HuH-7.5 (cell line): ENCODE measurements around the gene PSME1.

ENCODE experiments used
- DNase-seq: peaks from one replicate; pipeline ENCODE4 v3.0.0; 2011; ENCODE audit warnings: low spot score

The PSME1 gene

DNA sequence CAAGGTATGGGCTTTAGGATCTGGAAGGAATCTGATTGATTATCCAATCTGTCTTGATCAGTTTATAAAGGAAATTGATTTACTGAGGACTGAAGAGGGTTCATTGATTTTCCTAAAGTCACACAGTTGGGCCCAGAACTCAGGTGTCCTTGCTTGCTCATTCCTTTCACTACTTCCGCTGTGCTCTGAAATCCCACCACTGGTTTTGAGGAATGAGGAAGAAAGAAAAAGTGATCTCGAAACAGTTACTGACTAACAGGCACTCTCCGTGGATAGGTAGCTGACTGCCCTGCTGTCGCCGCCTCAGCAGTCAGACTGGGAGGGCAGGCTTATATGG, 5.6 kb upstream of the PSME1 start, which contains the start of gene FITM1:
TSS of gene FITM1 (plus strand) at position 280 of the 337 bp plus-strand sequence. CDS start 905 bp downstream, outside the sequence.
- no peak for DNase-seq

DNA sequence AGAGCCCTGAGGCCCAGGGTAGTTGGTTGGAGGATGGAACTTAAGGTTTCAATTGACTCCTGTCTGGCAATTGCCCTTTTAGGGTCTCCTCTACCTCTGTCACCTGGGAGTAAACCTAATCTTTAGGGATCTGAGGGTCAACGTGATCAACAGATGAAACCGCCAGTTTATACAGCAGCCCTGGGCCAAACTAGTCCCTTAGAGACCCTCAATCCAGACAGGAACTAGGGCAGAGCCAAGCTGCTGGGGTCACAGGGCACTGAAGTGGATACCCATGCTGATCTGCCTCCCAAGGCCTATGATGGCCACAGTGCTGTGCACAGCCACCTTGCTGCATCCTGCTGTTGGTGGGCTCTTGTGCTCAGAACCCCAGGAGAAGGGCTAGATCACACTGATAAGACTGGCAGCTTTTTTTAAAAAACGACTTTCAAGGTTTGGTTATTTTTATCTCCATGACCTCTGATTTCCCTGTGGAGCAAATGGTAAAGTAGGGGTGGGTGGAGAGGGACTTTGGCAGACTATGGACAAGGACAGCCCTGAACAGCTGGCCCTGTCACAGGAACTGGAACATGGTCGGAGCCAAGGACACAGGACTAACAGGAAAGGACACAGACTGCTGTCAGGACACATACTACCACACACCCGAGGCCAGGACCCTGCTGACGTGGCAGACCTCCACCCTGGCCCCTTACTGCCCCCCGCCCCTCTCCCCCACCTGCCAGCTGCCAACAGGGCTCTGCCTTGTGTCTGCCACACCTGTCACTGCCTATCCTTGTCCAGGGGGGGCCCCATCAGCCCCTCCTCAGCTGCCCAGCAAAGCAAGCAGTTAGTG, 5.1 kb upstream of the PSME1 start:
- DNase-seq, result no peak

DNA sequence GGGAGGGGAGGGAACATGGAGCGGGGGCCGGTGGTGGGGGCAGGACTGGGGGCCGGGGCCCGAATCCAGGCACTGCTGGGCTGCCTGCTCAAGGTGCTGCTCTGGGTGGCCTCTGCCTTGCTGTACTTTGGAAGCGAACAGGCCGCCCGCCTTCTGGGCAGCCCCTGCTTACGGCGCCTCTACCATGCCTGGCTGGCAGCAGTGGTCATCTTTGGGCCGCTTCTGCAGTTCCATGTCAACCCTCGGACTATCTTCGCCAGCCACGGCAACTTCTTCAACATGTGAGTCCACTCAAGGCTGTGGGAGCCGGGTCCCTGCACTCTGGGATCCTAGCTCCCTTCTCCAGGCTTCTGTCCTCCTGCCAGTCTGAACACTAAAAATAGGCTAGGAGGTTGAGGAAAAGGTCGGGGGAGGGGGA, 4.4 kb upstream of the PSME1 start:
- DNase-seq, result no peak

DNA sequence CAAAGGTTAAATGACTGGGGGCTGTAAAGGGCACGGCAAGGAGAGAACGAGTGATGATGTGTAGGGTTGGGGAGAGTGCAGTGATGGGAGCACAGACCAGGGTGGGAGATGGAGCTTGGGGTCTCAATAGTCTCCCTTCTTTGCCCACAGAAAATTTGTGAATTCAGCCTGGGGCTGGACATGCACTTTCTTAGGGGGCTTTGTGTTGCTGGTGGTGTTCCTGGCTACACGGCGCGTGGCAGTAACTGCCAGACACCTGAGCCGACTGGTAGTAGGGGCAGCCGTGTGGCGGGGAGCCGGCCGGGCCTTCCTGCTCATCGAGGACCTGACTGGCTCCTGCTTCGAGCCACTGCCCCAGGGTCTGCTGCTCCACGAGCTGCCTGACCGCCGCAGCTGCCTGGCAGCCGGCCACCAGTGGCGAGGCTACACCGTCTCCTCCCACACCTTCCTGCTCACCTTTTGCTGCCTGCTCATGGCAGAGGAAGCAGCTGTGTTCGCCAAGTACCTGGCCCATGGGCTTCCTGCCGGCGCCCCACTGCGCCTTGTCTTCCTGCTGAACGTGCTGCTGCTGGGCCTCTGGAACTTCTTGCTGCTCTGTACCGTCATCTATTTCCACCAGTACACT, 3.8 kb upstream of the PSME1 start:
- DNase-seq, result no peak

- no peak for DNase-seq
Measured at GRCh38 chr14:24132976-24133375, 3.0 kb upstream of the PSME1 start.

- no peak for DNase-seq
Measured at GRCh38 chr14:24133735-24134134, 2.3 kb upstream of the PSME1 start.

DNA sequence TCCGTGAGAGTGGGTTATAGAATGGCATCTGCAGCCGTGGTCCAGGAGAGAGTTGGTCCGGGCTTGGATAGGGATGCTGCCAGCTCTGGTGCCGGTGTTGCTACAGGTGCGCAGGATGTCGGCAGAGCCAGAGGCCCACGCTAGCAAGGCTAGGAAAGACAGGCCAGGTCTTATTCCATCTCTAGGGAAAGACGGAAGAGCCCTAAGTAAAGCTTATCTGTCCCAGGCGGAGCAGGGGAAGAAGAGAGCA, 485 bp upstream of the PSME1 start:
- DNase-seq, result no peak

DNA sequence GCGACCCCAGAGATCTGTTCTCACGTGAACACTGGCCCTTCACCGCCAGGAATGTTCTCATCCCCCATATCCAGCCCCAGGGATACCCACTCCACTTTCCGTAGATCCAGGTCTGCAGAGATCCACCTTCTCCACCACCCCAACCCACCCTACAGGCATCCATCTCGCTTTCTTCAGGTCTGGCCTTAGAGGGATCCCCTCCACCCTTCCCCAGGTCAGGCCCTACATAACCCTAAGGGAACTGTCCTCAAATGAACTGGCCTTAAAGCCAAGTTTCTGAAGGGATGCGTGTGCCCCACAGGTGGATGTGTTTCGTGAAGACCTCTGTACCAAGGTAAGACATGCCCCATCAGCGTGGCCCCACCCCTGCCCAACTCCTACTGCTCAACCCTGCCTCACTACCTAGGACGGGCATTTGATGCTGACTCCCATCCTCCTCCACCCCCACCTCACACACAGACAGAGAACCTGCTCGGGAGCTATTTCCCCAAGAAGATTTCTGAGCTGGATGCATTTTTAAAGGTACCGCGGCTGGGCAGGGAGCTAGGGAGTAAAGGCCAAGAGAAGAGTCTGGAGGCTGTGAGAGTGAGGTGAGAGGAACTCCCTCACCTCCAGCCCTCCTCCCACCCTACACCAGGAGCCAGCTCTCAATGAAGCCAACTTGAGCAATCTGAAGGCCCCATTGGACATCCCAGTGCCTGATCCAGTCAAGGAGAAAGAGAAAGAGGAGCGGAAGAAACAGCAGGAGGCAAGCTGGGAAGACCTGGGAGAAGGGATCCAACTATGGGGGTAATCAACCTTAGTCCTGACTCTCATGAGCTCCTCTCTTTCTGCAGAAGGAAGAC, 912 bp downstream of the PSME1 start:
- no peak for DNase-seq

DNA sequence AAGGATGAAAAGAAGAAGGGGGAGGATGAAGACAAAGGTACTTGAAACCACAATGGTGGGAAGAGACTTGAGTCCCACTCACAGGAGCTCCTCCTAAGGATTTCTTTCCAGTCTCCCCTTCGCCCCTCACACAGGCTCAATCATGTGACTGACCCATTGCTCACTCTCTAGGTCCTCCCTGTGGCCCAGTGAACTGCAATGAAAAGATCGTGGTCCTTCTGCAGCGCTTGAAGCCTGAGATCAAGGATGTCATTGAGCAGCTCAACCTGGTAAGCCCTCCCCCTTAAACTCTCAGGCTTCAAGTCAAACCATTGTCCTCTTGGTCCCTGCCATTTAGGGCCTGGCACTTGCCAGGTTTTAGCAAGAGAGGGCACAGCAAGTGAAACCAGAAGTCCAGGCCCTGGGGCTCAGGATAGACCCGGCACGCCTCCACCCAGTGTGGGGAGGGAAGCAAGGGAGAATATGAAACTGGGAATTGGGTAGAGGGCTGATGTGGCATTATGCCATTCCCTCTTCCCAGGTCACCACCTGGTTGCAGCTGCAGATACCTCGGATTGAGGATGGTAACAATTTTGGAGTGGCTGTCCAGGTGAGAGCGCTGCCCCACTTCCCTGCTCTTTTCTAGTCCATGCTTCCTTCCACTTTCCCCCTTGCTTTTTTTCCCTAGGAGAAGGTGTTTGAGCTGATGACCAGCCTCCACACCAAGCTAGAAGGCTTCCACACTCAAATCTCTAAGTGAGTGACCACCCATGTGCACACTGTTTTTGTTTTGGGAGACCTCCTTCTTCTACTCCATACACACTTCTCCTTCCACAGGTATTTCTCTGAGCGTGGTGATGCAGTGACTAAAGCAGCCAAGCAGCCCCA, 1.8 kb downstream of the PSME1 start:
- no peak for DNase-seq

DNA sequence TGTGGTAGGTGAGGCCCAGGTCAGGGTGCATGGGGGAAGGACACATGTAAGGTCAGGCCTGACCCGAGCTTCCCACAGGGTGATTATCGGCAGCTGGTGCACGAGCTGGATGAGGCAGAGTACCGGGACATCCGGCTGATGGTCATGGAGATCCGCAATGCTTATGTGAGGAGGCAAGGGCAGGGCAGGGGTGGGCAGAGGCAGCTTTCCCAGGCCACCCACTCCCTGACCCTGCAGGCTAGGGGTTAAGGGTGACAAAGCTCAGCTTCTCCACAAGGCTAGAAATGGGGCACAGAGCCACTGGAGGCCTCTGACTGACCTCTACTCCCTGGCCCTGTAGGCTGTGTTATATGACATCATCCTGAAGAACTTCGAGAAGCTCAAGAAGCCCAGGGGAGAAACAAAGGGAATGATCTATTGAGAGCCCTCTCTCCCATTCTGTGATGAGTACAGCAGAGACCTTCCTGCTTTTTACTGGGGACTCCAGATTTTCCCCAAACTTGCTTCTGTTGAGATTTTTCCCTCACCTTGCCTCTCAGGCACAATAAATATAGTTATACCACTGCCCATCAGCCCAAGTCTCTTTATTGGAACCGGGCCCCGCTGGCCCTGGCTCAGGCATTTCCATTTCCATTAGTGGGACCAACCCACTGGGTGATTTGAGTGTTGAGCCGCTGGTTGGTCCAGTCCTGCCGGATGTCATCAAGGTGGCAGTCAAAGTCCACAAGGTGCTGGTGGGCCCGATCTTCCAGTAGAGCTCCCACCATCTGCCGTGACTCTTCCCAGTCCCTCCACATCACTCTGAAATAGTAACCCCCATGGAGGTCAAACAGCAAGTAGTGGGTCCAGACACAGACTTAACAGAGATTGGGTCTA, 2.6 kb downstream of the PSME1 start:
- no peak for DNase-seq

DNA sequence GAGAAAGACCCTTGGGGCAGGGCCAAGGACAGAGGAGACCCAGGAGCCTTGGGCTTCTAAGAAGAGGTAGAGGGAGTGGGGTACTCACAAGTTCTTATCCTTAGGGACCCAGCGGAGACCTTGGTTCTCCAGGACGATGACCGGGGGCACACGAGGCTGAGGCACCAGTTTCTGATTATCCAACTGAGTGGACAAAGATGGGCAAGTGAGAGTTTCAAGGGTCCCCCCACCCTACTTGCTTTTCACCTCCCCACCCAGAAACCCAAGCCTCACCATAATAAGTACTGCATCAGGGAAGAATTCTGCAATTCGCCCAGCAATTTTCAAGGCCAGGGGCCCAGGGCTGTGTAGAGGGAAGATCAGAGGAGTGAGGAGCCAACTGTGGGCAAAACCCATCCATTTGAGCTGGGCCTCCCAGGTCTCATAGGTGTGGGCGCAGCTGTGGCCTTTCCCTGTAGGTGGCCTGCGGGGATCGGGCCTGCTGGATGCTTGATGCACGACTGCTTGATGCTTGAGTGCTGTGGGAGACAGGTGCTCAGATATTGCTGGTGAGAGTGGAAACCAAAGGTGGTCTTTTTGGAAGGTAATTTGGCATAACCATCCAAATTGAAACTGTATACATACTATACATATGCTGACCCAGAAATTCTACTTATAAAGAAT, 3.4 kb downstream of the PSME1 start:
- DNase-seq, result peak; percentile 40

DNA sequence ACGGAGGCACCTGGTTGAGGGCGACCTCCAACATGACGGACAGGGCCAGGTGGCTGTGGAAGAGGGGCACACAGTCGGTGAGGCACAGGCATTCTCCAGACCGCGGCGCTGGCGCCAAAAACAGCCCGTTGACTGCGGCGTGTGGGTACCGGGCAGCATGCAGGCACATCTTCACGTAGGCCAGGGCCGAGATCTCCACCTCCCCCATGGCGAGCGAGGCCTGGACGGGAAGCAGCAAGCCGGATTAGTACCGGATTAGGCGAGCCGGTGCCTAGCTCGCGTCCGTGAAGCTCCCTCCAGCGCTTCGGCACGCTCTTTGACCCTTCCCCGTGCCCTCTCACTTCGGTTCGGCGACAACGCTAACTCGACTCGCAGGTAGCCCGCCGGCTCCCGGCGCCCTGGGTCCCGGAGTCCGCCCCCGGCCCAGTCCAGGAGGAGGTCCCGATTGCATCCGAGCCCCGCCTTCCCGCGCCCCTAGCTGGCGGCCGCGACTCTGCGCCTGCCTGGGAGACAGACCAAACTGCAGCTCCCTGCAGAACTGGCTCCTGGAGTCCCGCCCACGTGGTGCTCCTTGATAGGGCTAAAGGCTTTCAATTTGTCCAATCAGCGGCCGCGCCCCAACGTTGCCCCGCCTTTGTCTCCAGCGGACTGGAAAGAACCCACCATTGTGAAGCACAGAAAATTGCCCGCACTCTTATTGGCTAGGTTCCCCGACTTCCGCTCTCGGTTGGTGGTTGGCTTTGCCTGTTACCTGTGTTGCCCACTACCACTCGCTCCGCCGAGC, 5.3 kb downstream of the PSME1 start, which contains the start of gene EMC9:
TSS of gene EMC9 (minus strand) at position 495 of the 784 bp plus-strand sequence. CDS start at position 208, 287 bp downstream.
- peak; percentile 98 for DNase-seq

GRCh38 chr14:24143511-24143910, 7.5 kb downstream of the PSME1 start:
- no peak for DNase-seq

DNA sequence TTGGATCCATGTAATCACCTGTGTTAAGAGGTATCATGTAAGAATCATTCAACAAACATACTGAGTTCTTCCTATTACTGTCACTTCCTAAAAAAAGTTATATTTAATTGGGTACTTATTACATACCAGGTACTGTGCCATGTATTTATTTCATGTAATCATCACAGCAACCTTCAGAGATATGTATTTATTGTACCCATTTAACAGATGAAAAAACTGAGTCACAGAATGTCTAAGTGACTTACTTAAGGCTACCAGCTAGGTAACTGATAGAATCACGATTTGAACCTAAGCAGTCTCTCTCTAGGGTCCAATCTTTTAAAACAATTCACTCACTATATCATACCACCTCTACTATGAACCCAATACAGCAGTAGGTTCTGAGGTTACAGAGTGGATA, 8.5 kb downstream of the PSME1 start:
- DNase-seq, result no peak

DNA sequence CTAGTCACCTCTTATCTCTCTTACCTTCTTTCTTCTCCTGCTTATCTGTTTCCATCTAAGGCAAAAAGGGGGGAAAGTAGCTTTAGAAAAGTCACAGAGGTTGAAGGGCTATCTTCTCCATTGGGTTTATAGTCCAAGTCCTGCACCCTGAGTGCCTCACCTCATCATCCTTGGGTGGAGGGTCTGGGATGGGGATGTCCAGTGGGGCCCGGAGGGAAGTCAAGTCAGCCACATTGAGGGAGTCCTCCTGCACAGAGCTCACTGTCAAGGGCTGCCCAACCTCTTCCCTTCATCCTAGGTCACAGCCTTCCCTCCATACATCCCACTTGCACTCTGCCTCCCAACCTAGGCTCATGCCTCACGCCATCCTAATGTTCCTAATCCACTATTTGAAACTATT, 9.2 kb downstream of the PSME1 start:
- no peak for DNase-seq

GRCh38 chr14:24145690-24146452, 9.9 kb downstream of the PSME1 start:
- no peak for DNase-seq

GRCh38 chr14:24146453-24146977, 10.5 kb downstream of the PSME1 start, which contains the start of gene PSME2:
Gene PSME2, minus strand, starts transcription at chr14:24146610. Its CDS starts 29 bp downstream, at chr14:24146581.
- DNase-seq, result peak; percentile 97

GRCh38 chr14:24146978-24147760, 11.2 kb downstream of the PSME1 start, which contains the start of gene RNF31:
Gene RNF31, plus strand, starts transcription at chr14:24147498. Its CDS starts 201 bp downstream, at chr14:24147699.
- peak; percentile 92 for DNase-seq
